Upper lobe of right lung (tissue), 1 donor: ENCODE results near the gene BLTP3B. TPM values are rescaled to one million over a fixed set of nuclear protein-coding genes. Genes with fewer than 3 reads are reported as not detected.

Experiments used
- ATAC-seq: fragments of 200-7000 bp; cut with Tn5 transposase; one replicate; pipeline ENCODE4 v1.9.1; 2020; ENCODE audit warnings: mild to moderate bottlenecking, moderate library complexity
- DNase-seq: peaks from one replicate; pipeline ENCODE4 v3.0.0-alpha.2; 2020
- H3K27ac ChIP-seq: fragments of 200-600 bp; one replicate; pipeline ENCODE4 v1.8.0; 2022
- H3K27me3 ChIP-seq: fragments of 200-600 bp; one replicate; pipeline ENCODE4 v1.8.0; 2022; ENCODE audit warnings: mild to moderate bottlenecking
- H3K36me3 ChIP-seq: fragments of 200-600 bp; one replicate; pipeline ENCODE4 v1.8.0; 2022
- H3K4me1 ChIP-seq: fragments of 200-600 bp; one replicate; pipeline ENCODE4 v1.8.0; 2022
- H3K4me3 ChIP-seq: fragments of 200-600 bp; one replicate; pipeline ENCODE4 v1.8.0; 2022; ENCODE audit warnings: mild to moderate bottlenecking
- H3K9me3 ChIP-seq: fragments of 200-600 bp; one replicate; pipeline ENCODE4 v1.8.0; 2022
- intact Hi-C: fragments of 100-400 bp; cut with DNase I; formaldehyde crosslinking; loops from one replicate; pipeline ENCODE4 v1.11.0; 2022
- total RNA-seq: library from RNA; stranded (reverse); fragmentation: NEBNext Ultra II Directional; extraction: Animal tissue kit (Norgen Biotek cat#: 25700); gene quantifications from one replicate; pipeline ENCODE4 v1.2.1, GENCODE V29; 2021
- TF ChIP-seq, protein P1 (sequence below): fragments of 200-600 bp; IDR thresholded peaks from one replicate; pipeline ENCODE4 v1.8.0; 2022; ENCODE audit warnings: antibody characterized with exemption
- donor health status: DM: no; HTN: yes; CAD: no; lungs with severe emphysema.

BLTP3B gene
- total RNA-seq, 1 donor from 2014 or later = 22.0 TPM

DNA sequence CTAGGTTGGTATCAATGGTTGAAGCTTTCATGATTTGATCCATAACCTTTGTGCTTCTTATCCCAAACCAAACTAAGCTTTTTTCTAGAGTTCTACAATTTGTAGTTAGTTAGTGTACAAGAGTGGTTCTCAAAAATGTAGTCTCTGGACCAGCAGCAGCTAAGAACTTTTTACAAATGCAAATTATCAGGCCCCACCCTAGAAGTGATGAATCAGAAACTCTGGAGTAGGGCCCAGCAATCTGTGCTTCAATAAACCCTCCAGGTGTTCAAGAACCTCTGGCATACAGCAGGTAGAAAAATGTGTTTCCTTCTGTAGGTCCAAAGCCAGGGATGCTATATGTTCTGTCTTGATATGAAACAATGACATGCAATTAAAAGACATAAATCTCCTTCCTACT lies 31.8 kb upstream of the BLTP3B start:
- DNase-seq (no peak), ATAC-seq (no peak)
- H3K4me1 ChIP-seq = no peaks in the 10 kb centered on the region
- no peaks in the 10 kb centered on the region for H3K9me3 ChIP-seq
- H3K36me3 ChIP-seq = no peaks in the 10 kb centered on the region
- no peak overlapping the region for H3K27ac ChIP-seq
- intact Hi-C loops = no loop called here
- no peaks in the 10 kb centered on the region for H3K27me3 ChIP-seq
- TF ChIP-seq, protein P1, sequence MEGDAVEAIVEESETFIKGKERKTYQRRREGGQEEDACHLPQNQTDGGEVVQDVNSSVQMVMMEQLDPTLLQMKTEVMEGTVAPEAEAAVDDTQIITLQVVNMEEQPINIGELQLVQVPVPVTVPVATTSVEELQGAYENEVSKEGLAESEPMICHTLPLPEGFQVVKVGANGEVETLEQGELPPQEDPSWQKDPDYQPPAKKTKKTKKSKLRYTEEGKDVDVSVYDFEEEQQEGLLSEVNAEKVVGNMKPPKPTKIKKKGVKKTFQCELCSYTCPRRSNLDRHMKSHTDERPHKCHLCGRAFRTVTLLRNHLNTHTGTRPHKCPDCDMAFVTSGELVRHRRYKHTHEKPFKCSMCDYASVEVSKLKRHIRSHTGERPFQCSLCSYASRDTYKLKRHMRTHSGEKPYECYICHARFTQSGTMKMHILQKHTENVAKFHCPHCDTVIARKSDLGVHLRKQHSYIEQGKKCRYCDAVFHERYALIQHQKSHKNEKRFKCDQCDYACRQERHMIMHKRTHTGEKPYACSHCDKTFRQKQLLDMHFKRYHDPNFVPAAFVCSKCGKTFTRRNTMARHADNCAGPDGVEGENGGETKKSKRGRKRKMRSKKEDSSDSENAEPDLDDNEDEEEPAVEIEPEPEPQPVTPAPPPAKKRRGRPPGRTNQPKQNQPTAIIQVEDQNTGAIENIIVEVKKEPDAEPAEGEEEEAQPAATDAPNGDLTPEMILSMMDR = no peak
- H3K4me3 ChIP-seq = no peak overlapping the region

DNA sequence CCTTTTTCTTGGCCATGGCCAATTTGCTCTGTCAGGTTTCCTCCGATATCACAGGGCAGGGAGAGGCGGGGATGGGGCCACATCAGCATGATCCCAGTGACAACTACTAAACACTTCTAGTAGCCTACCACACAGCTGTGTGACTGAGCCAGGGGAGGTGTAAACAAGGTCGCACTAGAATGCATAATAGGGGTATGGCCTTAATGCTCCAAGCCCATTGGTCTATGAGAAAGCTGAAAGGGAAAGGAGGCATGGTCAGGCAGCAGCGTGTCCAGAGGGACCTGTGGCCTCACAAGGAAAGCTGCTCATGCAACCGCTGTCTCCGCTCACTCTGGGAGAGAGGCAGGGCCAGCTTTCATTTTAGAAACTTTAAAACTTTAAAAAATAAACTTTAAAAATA lies 30.4 kb upstream of the BLTP3B start:
- TF ChIP-seq, protein P1 = no peak
- no peaks in the 10 kb centered on the region for H3K36me3 ChIP-seq
- intact Hi-C loops = no loop called here
- H3K4me3 ChIP-seq = no peak overlapping the region
- H3K27me3 ChIP-seq = no peaks in the 10 kb centered on the region
- H3K9me3 ChIP-seq = no peaks in the 10 kb centered on the region
- no peaks in the 10 kb centered on the region for H3K4me1 ChIP-seq
- H3K27ac ChIP-seq = no peak overlapping the region
- DNase-seq (no peak), ATAC-seq (no peak)

DNA sequence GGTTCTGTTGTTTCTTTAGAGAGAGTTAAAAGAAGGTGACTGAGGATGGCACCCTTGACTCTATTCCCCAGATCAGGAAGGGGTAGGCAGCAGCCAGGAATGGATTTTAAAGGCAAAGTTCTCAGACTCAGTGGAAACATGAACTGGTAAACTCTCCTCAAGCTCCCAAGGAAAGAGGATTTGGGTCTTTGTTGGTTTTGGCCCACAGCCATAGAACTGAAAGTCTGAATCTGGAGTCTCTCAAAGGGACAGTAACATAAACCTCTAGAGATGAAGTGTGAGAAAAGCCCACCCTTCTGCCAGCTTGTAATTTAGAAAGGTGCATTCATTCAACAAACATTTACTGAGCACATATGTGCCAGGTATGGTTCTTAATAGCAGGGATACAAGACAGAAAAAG lies 28.6 kb upstream of the BLTP3B start:
- H3K27ac ChIP-seq = no peak overlapping the region
- ATAC-seq = no peak
- no peak overlapping the region for H3K4me3 ChIP-seq
- no peak for DNase-seq
- no peaks in the 10 kb centered on the region for H3K27me3 ChIP-seq
- TF ChIP-seq, protein P1 = no peak
- no peaks in the 10 kb centered on the region for H3K9me3 ChIP-seq
- H3K4me1 ChIP-seq = no peaks in the 10 kb centered on the region
- H3K36me3 ChIP-seq = no peaks in the 10 kb centered on the region
- intact Hi-C loops = no loop called here

DNA sequence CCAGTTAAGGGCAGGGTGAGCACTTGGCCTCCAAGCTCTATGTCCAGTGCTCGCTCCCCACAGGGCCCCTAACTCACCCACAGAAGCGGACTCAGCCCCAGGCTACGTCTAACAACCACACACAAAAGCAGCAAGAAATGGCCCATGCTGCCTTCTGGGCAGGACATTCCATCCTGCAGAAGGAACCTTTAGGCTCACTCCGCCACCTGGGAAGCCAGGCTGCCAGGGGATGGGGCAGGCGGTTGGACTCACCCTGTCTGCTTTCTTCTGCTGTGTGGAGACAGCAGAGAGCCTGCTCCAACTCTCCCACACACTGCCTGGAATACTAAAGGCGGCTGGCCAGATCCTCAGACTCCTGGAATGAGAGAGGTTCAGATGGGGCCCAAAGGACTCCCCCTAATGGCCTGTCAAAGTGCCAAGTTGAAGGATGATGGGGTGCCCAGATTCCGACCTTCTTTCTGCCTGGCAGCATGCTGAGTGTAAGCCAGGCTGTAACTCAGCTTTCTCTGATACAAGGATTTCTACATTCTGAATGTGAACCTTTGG lies 27.7 kb upstream of the BLTP3B start:
- Histone ChIP-seq H3K36me3 (no peaks in the 10 kb centered on the region), H3K27ac (no peak overlapping the region), H3K4me3 (no peak overlapping the region), H3K4me1 (no peaks in the 10 kb centered on the region), H3K27me3 (no peaks in the 10 kb centered on the region), H3K9me3 (no peaks in the 10 kb centered on the region)
- no peak for ATAC-seq
- DNase-seq = no peak
- TF ChIP-seq, protein P1 = no peak
- intact Hi-C loops = no loop called here

DNA sequence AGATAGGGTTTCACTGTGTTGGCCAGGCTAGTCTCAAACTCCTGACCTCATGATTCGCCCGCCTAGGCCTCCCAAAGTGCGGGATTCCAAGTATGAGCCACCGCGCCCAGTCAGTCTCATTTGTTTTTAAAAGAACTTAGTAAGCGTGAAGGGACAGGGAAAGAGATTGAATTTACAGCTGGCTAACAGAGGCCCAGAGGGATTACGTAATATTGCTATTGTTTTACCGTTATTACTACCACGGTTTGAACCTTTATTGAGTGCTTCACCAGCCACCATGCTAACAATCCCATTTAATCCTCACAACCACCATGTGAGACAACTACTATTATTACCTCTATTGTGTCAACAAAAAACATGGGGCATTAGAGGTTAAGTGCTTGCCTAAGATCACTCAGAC lies 26.7 kb upstream of the BLTP3B start:
- ATAC-seq (no peak), DNase-seq (no peak)
- Histone ChIP-seq H3K36me3 (no peaks in the 10 kb centered on the region), H3K27ac (no peak overlapping the region), H3K4me3 (no peak overlapping the region), H3K9me3 (no peaks in the 10 kb centered on the region), H3K4me1 (peaks cover 2% of the 10 kb centered on the region), H3K27me3 (no peaks in the 10 kb centered on the region)
- intact Hi-C loops = no loop called here
- TF ChIP-seq, protein P1 = no peak

DNA sequence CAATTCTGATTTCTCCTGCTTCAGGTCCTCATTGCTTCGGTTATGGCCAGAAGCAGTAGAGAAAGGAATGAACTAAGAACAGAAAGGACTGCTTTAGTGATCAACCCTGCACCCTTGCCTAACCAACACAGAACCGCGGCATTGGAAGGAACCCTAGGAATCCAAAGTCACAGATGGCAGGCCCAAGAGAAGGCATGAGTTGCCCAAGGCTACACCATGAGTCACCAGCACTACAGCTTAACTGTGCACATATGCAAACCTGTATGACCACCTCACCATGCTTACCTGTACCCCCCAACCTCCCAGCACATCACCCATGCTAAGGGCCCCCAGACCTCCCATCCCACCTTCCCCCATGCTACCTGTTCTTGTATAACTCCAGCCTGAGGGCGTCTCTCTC lies 25.9 kb upstream of the BLTP3B start:
- H3K27me3 ChIP-seq = no peaks in the 10 kb centered on the region
- ATAC-seq (no peak), DNase-seq (no peak)
- H3K36me3 ChIP-seq = no peaks in the 10 kb centered on the region
- H3K9me3 ChIP-seq = no peaks in the 10 kb centered on the region
- no peak overlapping the region for H3K27ac ChIP-seq
- TF ChIP-seq, protein P1 = no peak
- H3K4me3 ChIP-seq = no peak overlapping the region
- intact Hi-C loops = no loop called here
- peaks cover 10% of the 10 kb centered on the region for H3K4me1 ChIP-seq
